Fibroblast of peridontal ligament (primary cell): ENCODE measurements around the gene PLEKHM3.

Source experiments
- DNase-seq: peaks from one replicate; pipeline ENCODE4 v3.0.0-alpha.2; 2010; ENCODE audit errors: extremely low read depth

The PLEKHM3 gene

GRCh38 chr2:208025037-208025813, at the start of gene PLEKHM3:
Gene PLEKHM3 (minus strand): TSS chr2:208025527. CDS start chr2:208001639, 23,888 bp downstream.
- peak; percentile 88 for DNase-seq

- no peak for DNase-seq
These were observed 49.5 kb upstream of the PLEKHM3 start for GRCh38 chr2:208074610-208075356.

GRCh38 chr2:208072250-208072892, 47.0 kb upstream of the PLEKHM3 start:
- DNase-seq, result peak; percentile 84

- DNase-seq, result peak; percentile 71
These were observed 43.9 kb upstream of the PLEKHM3 start for GRCh38 chr2:208069186-208069585.

GRCh38 chr2:208066016-208066415, 40.7 kb upstream of the PLEKHM3 start:
- DNase-seq, result no peak

GRCh38 chr2:208065476-208065875, 40.1 kb upstream of the PLEKHM3 start:
- no peak for DNase-seq

- peak; percentile 96 for DNase-seq
These were observed 39.1 kb upstream of the PLEKHM3 start for GRCh38 chr2:208064220-208064961.

GRCh38 chr2:208062961-208063360, 37.6 kb upstream of the PLEKHM3 start:
- DNase-seq, result no peak

- peak; percentile 58 for DNase-seq
These were observed 36.8 kb upstream of the PLEKHM3 start for GRCh38 chr2:208062113-208062512.

- DNase-seq, result no peak
These were observed 31.8 kb upstream of the PLEKHM3 start for GRCh38 chr2:208057108-208057507.

- DNase-seq, result no peak
These were observed 24.1 kb upstream of the PLEKHM3 start for GRCh38 chr2:208049441-208049840.

GRCh38 chr2:208049006-208049405, 23.7 kb upstream of the PLEKHM3 start:
- DNase-seq, result no peak

- no peak for DNase-seq
These were observed 22.5 kb upstream of the PLEKHM3 start for GRCh38 chr2:208047840-208048239.

- DNase-seq, result no peak
These were observed 21.4 kb upstream of the PLEKHM3 start for GRCh38 chr2:208046686-208047085.

- no peak for DNase-seq
These were observed 17.1 kb upstream of the PLEKHM3 start for GRCh38 chr2:208042450-208042849.

GRCh38 chr2:208042041-208042440, 16.7 kb upstream of the PLEKHM3 start:
- DNase-seq, result peak; percentile 43

GRCh38 chr2:208040199-208041171, 15.2 kb upstream of the PLEKHM3 start:
- peak; percentile 87 for DNase-seq

GRCh38 chr2:208039376-208040110, 14.2 kb upstream of the PLEKHM3 start:
- no peak for DNase-seq

- no peak for DNase-seq
These were observed 12.5 kb upstream of the PLEKHM3 start for GRCh38 chr2:208037564-208038487.
